Breast epithelium (tissue), 4 donors: ENCODE measurements around the gene ITGB5. TPM values are rescaled to one million over a fixed set of nuclear protein-coding genes. Genes with fewer than 3 reads are reported as not detected.

Experiments
- DNase-seq, 2 donors: peaks; one replicate each; pipeline ENCODE4 v3.0.0-alpha.2; 2019; ENCODE audit warnings: low spot score in 2 of 2
- H3K27ac ChIP-seq, 2 donors: fragments of 200-600 bp; sonication (generic) in 1 of 2; one replicate each; pipeline ENCODE4 v1.5.1; 2016 to 2019; ENCODE audit warnings: mild to moderate bottlenecking in 1 of 2
- H3K27me3 ChIP-seq, 2 donors: fragments of 200-600 bp; sonication (generic) in 1 of 2; one replicate each; pipeline versions ENCODE4 v1.5.1 to v1.6.0; 2017 to 2019; ENCODE audit warnings: control low read depth in 1 of 2, mild to moderate bottlenecking in 1 of 2
- H3K36me3 ChIP-seq: fragments of 200-600 bp; one replicate; pipeline ENCODE4 v1.5.1; 2019
- H3K4me1 ChIP-seq, 2 donors: fragments of 200-600 bp; sonication (generic); one replicate each; pipeline ENCODE4 v1.5.1; 2016 to 2019; ENCODE audit warnings: control low read depth in 1 of 2
- H3K4me3 ChIP-seq, 3 donors: fragments of 200-600 bp; sonication (generic); 1 replicate in 2 of 3; 2 replicates in 1 of 3; pipeline ENCODE4 v1.5.1; 2016 to 2019; ENCODE audit warnings: mild to moderate bottlenecking in 3 of 3, moderate library complexity in 2 of 3
- H3K9me3 ChIP-seq, 2 donors: fragments of 200-600 bp; sonication (generic) in 1 of 2; one replicate each; pipeline ENCODE4 v1.5.1; 2016 to 2019; ENCODE audit warnings: control low read depth in 1 of 2
- CTCF ChIP-seq, 3 donors: fragments of 450-650 bp; IDR thresholded peaks; one replicate each; pipeline ENCODE4 v1.5.1; 2016 to 2017; ENCODE audit warnings: antibody characterized with exemption in 3 of 3, mild to moderate bottlenecking in 3 of 3, moderate library complexity in 3 of 3
- POLR2A ChIP-seq: fragments of 450-650 bp; IDR thresholded peaks from one replicate; pipeline ENCODE4 v1.6.1; 2016; ENCODE audit warnings: antibody characterized with exemption, mild to moderate bottlenecking, moderate library complexity
- POLR2AphosphoS5 ChIP-seq, 3 donors: sonication (generic); formaldehyde crosslinking; IDR thresholded peaks; one replicate each; pipeline ENCODE4 v1.6.1; 2017; ENCODE audit warnings: antibody characterized with exemption in 3 of 3
- intact Hi-C: fragments of 100-400 bp; cut with DNase I; formaldehyde crosslinking; loops from one replicate; pipeline ENCODE4 v1.15.1; 2023; ENCODE audit warnings: low total_unique reads
- total RNA-seq, 3 donors: library from RNA; depleted of rRNA; stranded (reverse); fragments of >200 nt; gene quantifications; one replicate each; pipeline ENCODE4 v1.1.0, GENCODE V29; 2016

ITGB5 gene
- total RNA-seq, 3 donors from 2014 or later = 80.1 to 286 (median 181) TPM

- intact Hi-C loops = no loop called here
Observed at GRCh38 chr3:124823206-124823605, 64.0 kb downstream of the ITGB5 start.

GRCh38 chr3:124821356-124821755 is 65.8 kb downstream of the ITGB5 start:
- H3K4me3 ChIP-seq = no peak overlapping the region
- no peak overlapping the region for H3K27ac ChIP-seq
- TF ChIP-seq POLR2A (no peak), POLR2AphosphoS5 (IDR thresholded peaks at IDR 0.05) (no peak), CTCF (IDR thresholded peaks at IDR 0.05) (no peak)

More at GRCh38 chr3:124823206-124823605, 64.0 kb downstream of the ITGB5 start:
- TF ChIP-seq POLR2AphosphoS5 (IDR thresholded peaks at IDR 0.05) = no peak
- no peak for TF ChIP-seq POLR2A
- no peak for TF ChIP-seq CTCF (IDR thresholded peaks at IDR 0.05)
- Histone ChIP-seq H3K4me1 (no peaks in the 10 kb centered on the region), H3K9me3 (no peaks in the 10 kb centered on the region), H3K4me3 (no peak overlapping the region), H3K27ac (no peak overlapping the region), H3K36me3 (no peaks in the 10 kb centered on the region), H3K27me3 (no peaks in the 10 kb centered on the region)
- no peak for DNase-seq

GRCh38 chr3:124818398-124819091 is 68.6 kb downstream of the ITGB5 start:
- TF ChIP-seq POLR2AphosphoS5 (IDR thresholded peaks at IDR 0.05) = no peak
- no peak for TF ChIP-seq CTCF (IDR thresholded peaks at IDR 0.05)
- TF ChIP-seq POLR2A = no peak
- Histone ChIP-seq H3K4me3 (no peak overlapping the region), H3K27me3 (no peaks in the 10 kb centered on the region), H3K4me1 (peaks cover 1 to 3% of the 10 kb centered on the region in 2 donors), H3K27ac (peak overlapping the region; percentile 45 to 52), H3K36me3 (no peaks in the 10 kb centered on the region), H3K9me3 (no peaks in the 10 kb centered on the region)
- intact Hi-C loops = no loop called here
- DNase-seq = no peak

More at GRCh38 chr3:124821356-124821755, 65.8 kb downstream of the ITGB5 start:
- no peaks in the 10 kb centered on the region for H3K27me3 ChIP-seq
- DNase-seq = no peak
- H3K4me1 ChIP-seq = no peaks in the 10 kb centered on the region
- intact Hi-C loops = no loop called here
- no peaks in the 10 kb centered on the region for H3K9me3 ChIP-seq
- H3K36me3 ChIP-seq = no peaks in the 10 kb centered on the region

- intact Hi-C loops = no loop called here
- DNase-seq = no peak
- Histone ChIP-seq H3K9me3 (no peaks in the 10 kb centered on the region), H3K27me3 (no peaks in the 10 kb centered on the region), H3K27ac (no peak overlapping the region), H3K4me3 (no peak overlapping the region), H3K36me3 (no peaks in the 10 kb centered on the region), H3K4me1 (peaks cover 9% of the 10 kb centered on the region in 2 donors)
- TF ChIP-seq POLR2AphosphoS5 (IDR thresholded peaks at IDR 0.05) = no peak
- no peak for TF ChIP-seq POLR2A
- TF ChIP-seq CTCF (IDR thresholded peaks at IDR 0.05) = no peak
Observed at GRCh38 chr3:124817079-124817478, 70.1 kb downstream of the ITGB5 start.

- H3K4me1 ChIP-seq = peaks cover 9% of the 10 kb centered on the region in 2 donors
- H3K27me3 ChIP-seq = no peaks in the 10 kb centered on the region
- H3K36me3 ChIP-seq = no peaks in the 10 kb centered on the region
- TF ChIP-seq POLR2A (no peak), CTCF (IDR thresholded peaks at IDR 0.05) (no peak), POLR2AphosphoS5 (IDR thresholded peaks at IDR 0.05) (no peak)
- no peak overlapping the region for H3K4me3 ChIP-seq
- intact Hi-C loops = no loop called here
- no peaks in the 10 kb centered on the region for H3K9me3 ChIP-seq
- no peak for DNase-seq
- peak overlapping the region; percentile 70 to 74 for H3K27ac ChIP-seq
Observed at GRCh38 chr3:124816206-124816605, 71.0 kb downstream of the ITGB5 start.
